Gastrocnemius medialis (tissue), 4 donors: ENCODE results near the gene SKIC8.

Source experiments
- POLR2A ChIP-seq, 2 donors: fragments of 450-650 bp; IDR thresholded peaks; one replicate each; pipeline ENCODE4 v1.6.1; 2017; ENCODE audit warnings: antibody characterized with exemption in 2 of 2, mild to moderate bottlenecking in 2 of 2, moderate library complexity in 2 of 2
- TF ChIP-seq, protein P1 (sequence below), 5 experiments: fragments of 450-650 bp in 3 of 5; fragments of 200-600 bp in 2 of 5; sonication (generic) in 2 of 5; IDR thresholded peaks in 4 of 5; conservative IDR thresholded peaks in 1 of 5; 1 replicate in 4 of 5; 2 replicates in 1 of 5; pipeline ENCODE4 v1.5.1; 2016 to 2019; ENCODE audit warnings: antibody characterized with exemption in 5 of 5, mild to moderate bottlenecking in 3 of 5, moderate library complexity in 3 of 5

GRCh38 chr15:78282324-78282723 is 17.1 kb downstream of the SKIC8 start:
- no peak for TF ChIP-seq POLR2A (IDR thresholded peaks at IDR 0.05)
- TF ChIP-seq, protein P1, sequence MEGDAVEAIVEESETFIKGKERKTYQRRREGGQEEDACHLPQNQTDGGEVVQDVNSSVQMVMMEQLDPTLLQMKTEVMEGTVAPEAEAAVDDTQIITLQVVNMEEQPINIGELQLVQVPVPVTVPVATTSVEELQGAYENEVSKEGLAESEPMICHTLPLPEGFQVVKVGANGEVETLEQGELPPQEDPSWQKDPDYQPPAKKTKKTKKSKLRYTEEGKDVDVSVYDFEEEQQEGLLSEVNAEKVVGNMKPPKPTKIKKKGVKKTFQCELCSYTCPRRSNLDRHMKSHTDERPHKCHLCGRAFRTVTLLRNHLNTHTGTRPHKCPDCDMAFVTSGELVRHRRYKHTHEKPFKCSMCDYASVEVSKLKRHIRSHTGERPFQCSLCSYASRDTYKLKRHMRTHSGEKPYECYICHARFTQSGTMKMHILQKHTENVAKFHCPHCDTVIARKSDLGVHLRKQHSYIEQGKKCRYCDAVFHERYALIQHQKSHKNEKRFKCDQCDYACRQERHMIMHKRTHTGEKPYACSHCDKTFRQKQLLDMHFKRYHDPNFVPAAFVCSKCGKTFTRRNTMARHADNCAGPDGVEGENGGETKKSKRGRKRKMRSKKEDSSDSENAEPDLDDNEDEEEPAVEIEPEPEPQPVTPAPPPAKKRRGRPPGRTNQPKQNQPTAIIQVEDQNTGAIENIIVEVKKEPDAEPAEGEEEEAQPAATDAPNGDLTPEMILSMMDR (IDR thresholded peaks at IDR 0.05 in 4 of 5, conservative IDR thresholded peaks at IDR 0.05 in 1 of 5): no peak
